ENCODE results near the gene OR2K2.
"Not testable (repeated sequence)": the region's sequence is repeated elsewhere in the genome, so short reads cannot be mapped to it uniquely, and the experiment has no call there.

The OR2K2 gene

DNA sequence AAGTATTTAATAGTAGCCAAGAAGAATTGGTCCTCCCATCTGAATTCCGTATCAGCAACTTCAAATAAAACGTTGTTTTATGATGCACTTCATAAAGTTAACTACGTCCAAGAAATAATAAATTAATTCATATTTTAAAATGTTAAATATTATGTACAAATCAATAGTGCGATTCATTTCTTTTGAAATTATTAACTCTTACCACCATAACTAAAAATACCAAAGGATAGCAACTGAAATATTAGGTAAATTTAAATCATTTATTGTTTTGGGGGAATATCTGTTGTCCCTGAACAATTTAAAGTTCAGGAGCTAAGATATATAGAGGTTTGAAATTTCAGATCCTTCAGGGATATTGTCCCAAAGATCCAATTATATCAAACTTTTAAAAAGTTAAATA is at the start of gene OR2K2:
OR2K2 (minus strand) TSS at position 101 of the 400 bp plus-strand sequence. CDS start 1,791 bp downstream, outside the sequence.
- DNase-seq: no peak

DNA sequence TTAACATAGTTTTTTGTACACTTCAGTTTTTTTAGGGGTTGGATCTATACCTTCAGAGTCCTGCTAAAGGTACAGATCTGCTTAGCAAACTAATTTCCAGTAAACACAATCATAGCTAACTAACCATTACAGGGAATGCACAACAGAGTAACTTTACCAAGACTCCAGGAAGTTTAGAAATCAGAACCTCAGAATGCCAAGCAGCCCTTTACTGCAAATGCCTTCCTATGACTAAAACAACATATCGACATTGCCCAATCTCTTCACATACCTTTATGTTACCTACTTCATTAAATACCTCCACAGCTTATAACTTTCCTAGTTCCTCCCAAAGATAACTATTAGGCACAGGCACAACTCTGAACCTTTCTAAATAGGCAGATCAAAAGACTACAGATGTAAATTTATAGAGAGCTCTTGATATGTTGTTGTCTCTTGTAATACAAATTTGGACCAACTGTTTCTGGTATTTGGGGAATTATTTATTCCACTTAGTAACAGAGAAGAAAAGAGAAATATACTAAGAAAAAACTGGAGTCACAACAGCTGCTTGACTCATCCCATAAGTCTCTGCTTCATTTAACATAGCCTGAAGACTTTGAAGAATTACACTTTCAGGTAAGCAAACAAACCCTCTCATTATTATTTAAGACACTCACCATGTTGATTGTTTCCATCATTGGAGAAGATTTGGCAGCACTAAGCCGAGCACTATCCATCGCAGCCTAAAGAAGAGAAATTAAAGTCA is 46.0 kb upstream of the OR2K2 start:
- peak; percentile 18 for DNase-seq

GRCh38 chr9:111375062-111375461 is 45.0 kb upstream of the OR2K2 start:
- DNase-seq: no peak

GRCh38 chr9:111372297-111372696 is 42.3 kb upstream of the OR2K2 start:
- no peak for DNase-seq

- DNase-seq: no peak
Measured at GRCh38 chr9:111366978-111367377, 37.0 kb upstream of the OR2K2 start.

GRCh38 chr9:111362526-111362925 is 32.5 kb upstream of the OR2K2 start:
- DNase-seq: no peak

DNA sequence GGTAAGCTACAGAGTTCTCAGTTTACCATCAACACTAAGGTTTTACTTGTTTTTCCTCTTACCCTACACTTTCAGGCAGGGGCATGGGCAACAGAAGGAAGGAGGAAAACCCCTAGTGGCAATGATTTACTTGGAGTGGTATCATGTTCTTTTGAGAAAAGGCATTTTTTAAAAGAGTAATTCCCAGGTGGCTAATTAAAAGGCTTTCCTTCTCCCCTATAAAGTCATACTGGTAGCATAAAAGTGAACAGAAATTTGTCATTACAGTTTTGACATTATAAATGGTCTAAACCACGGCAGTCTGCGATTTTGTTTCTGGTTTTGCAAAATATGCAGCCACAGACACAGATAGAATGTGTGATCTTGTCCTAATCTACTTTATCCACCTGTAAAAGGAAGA is 30.9 kb upstream of the OR2K2 start:
- DNase-seq: no peak

GRCh38 chr9:111356481-111357244 is 26.6 kb upstream of the OR2K2 start:
- DNase-seq: peak; percentile 87

DNA sequence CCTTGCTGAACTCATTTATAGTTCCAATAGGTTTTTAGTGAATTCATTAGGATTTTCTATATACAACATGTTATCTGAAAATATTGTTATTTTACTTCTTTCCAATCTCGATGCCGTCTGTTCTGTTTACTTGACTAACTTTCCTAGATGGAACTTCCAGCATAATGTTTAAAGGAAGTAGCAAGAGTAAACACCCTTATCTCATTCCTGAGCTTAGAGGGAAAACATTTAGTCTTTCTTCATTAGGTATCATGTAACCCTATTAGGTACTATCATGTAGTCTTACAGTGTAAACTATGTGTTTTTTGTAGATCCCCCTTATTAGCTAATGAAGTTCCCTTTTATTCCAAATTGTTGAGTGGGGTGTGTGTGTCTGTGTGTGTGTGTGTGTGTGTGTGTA is 22.5 kb upstream of the OR2K2 start:
- DNase-seq: no peak

DNA sequence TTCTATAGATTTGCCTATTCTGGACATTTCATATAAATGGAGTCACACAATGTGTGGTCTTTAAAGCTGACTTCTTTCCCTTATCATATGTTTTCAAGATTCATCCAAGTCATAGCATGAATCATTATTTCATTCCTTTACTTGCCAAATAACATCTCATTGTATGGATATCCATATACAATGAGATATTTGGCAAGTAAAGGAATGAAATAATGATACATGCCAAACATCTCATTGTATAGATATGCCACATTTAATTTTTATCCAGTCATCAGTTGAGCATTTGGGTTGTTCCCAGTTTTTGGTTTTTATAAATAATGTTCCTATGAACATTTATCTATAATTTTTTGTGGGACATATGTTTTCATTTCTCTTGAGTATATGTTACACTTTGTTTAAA is 20.5 kb upstream of the OR2K2 start:
- DNase-seq: no peak

DNA sequence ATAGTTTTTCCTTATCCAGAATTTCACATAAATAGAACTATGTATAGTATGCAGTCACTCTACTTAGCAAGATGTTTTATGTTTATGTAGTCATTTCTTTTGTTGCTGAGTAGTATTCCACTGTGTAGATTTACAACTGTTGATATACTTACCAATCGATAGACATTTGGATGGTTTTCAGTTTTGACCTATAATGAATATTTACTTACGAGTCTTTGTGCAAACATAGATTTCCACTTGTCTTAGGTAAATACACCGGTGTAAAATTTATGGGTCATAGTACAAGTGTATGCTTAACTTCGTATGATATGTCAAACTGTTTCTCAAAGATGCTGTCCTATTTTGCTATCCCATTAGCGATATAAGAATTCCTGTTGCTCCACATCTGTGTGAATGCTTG is 19.7 kb upstream of the OR2K2 start:
- no peak for DNase-seq

- peak; percentile 27 for DNase-seq
Measured at GRCh38 chr9:111348821-111349271, 18.8 kb upstream of the OR2K2 start.

- not testable (repeated sequence) for DNase-seq
Measured at GRCh38 chr9:111334318-111334863, 4.4 kb upstream of the OR2K2 start.

GRCh38 chr9:111320631-111321030 is 9.4 kb downstream of the OR2K2 start:
- DNase-seq: no peak

- peak; percentile 17 for DNase-seq
Measured at GRCh38 chr9:111316796-111317195, 13.2 kb downstream of the OR2K2 start.

GRCh38 chr9:111305914-111306313 is 24.1 kb downstream of the OR2K2 start:
- DNase-seq: no peak

GRCh38 chr9:111304000-111304399 is 26.0 kb downstream of the OR2K2 start:
- not testable (repeated sequence) for DNase-seq

GRCh38 chr9:111301195-111301594 is 28.8 kb downstream of the OR2K2 start:
- peak; percentile 25 for DNase-seq

- DNase-seq: no peak
Measured at GRCh38 chr9:111300140-111300735, 29.8 kb downstream of the OR2K2 start.

GRCh38 chr9:111299599-111299966 is 30.4 kb downstream of the OR2K2 start:
- DNase-seq: not testable (repeated sequence)

DNA sequence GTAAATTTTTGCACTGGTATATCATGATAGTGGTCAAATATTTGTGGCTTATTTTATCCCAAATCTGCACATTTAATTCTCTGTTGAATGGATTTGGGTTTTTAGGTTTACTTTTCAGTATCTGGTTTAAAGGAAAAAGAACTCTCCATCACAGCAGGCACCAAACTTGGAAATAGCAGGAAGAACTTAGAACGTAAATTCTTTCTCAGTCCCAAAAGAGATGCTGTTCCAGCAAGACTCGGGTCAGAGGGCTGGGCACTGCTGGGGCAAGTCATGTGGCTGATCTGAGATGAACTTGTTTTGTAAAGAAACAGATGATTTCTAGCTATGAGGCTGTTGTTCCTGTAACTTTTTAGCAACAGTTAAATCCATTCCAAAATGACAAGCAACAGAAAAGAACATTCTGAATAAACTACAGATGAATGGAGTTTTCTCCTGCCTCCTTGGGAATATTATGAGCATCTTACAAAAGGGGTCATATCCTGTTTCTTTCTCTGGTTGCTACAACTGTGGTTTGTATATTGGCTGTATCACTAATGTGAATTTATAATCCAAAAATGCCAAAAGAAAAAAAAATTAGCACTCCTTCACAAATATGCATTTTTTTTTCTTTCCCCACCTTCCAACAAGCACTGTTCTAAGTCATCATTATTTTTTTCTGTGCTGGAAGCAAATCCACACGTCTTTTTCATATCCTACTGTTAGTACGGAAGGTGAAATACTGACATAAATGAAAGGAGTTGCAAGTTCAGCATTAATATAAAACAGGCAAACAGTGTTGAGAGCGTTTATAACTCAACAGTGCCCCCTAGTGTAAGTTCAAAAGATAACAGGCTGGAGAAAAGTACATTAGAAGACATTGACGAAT is 31.1 kb downstream of the OR2K2 start:
- DNase-seq: peak; percentile 76

DNA sequence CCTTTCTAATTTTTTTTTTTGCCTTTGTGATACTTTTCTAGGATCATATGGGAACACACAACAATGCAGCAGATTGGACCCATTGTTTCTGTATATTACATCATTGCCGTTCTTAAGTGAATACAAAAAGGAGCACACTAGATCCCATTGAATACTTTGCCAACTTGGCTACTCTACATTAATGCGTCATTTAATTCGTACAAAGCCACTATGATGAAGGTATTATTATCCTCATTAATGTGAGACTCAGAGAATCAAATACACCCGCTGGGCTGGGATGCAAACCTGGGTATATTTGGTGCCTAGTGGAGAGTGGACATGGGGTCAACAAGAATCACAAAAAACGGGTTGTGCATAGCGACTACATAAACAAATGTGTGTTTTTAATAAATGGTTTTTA is 31.9 kb downstream of the OR2K2 start:
- no peak for DNase-seq
